NT2/D1 (cell line): ENCODE measurements around the gene MYL11.

Experiments used
- SUZ12 ChIP-seq: IDR thresholded peaks from 2 replicates; pipeline ENCODE4 v1.6.1; 2011; ENCODE audit not compliant: insufficient read length, insufficient read depth; ENCODE audit errors: extremely low read depth
- YY1 ChIP-seq: IDR thresholded peaks from 2 replicates; pipeline ENCODE4 v1.6.1; 2011; ENCODE audit not compliant: insufficient read length, insufficient read depth
- ZNF274 ChIP-seq: IDR thresholded peaks from 2 replicates; pipeline ENCODE4 v1.6.1; 2011; ENCODE audit warnings: mild to moderate bottlenecking, low read depth, low read length

GRCh38 chr16:30406795-30407101 is 32.1 kb downstream of the MYL11 start:
- TF ChIP-seq SUZ12, result no peak
- TF ChIP-seq YY1, result no peak
- TF ChIP-seq ZNF274, result no peak
